GM06990 (cell line): Measurements from ENCODE around the gene FAM9B.

Source experiments
- DNase-seq: peaks from one replicate; pipeline ENCODE4 v3.0.0-alpha.2; 2011; ENCODE audit not compliant: insufficient read length; ENCODE audit errors: extremely low read depth
- H3K27me3 ChIP-seq: replicated peaks from 2 replicates; pipeline ENCODE4 v1.6.0; 2011; ENCODE audit warnings: low read length; ENCODE audit not compliant: control insufficient read depth, insufficient read depth
- H3K36me3 ChIP-seq: 2 replicates; pipeline ENCODE4 v1.5.1; 2011; ENCODE audit warnings: low read length; ENCODE audit not compliant: control insufficient read depth, insufficient read depth
- H3K4me3 ChIP-seq: replicated peaks from 2 replicates; pipeline ENCODE4 v1.5.1; 2011; ENCODE audit warnings: low read depth, mild to moderate bottlenecking, control low read depth, low read length
- CTCF ChIP-seq: IDR thresholded peaks from 2 replicates; pipeline ENCODE4 v1.5.1; 2011; ENCODE audit warnings: low read length, control low read depth, mild to moderate bottlenecking, inconsistent platforms; ENCODE audit not compliant: insufficient read depth, poor library complexity, severe bottlenecking

The FAM9B gene

GRCh38 chrX:9033989-9034388 lies at the start of gene FAM9B:
Gene FAM9B, minus strand, starts transcription at chrX:9034127. Its CDS starts 1,141 bp downstream, at chrX:9032986.
- no peak for TF ChIP-seq CTCF

GRCh38 chrX:9081271-9081670 lies 47.3 kb upstream of the FAM9B start:
- no peaks in the 10 kb centered on the region for H3K36me3 ChIP-seq
- H3K27me3 ChIP-seq: no peaks in the 10 kb centered on the region
- no peak overlapping the region for H3K4me3 ChIP-seq
- no peak for TF ChIP-seq CTCF
- no peak for DNase-seq

More at GRCh38 chrX:9033989-9034388, at the start of gene FAM9B:
- Histone ChIP-seq H3K27me3 (no peaks in the 10 kb centered on the region), H3K36me3 (no peaks in the 10 kb centered on the region), H3K4me3 (no peak within 1 kb of the TSS)
- DNase-seq: no peak

GRCh38 chrX:9074326-9074725 lies 40.4 kb upstream of the FAM9B start:
- DNase-seq: no peak
- Histone ChIP-seq H3K27me3 (no peaks in the 10 kb centered on the region; the same call in 1 of the 2 replicates), H3K36me3 (no peaks in the 10 kb centered on the region), H3K4me3 (no peak overlapping the region)
- TF ChIP-seq CTCF: no peak

GRCh38 chrX:9072281-9072680 lies 38.4 kb upstream of the FAM9B start:
- H3K36me3 ChIP-seq: no peaks in the 10 kb centered on the region
- no peak overlapping the region for H3K4me3 ChIP-seq
- no peak for DNase-seq
- no peak for TF ChIP-seq CTCF
- H3K27me3 ChIP-seq: no peaks in the 10 kb centered on the region; the same call in 1 of the 2 replicates

GRCh38 chrX:9071031-9071650 lies 37.2 kb upstream of the FAM9B start:
- TF ChIP-seq CTCF: no peak
- Histone ChIP-seq H3K4me3 (no peak overlapping the region), H3K36me3 (no peaks in the 10 kb centered on the region), H3K27me3 (no peaks in the 10 kb centered on the region; the same call in 1 of the 2 replicates)
- no peak for DNase-seq

GRCh38 chrX:9069573-9069972 lies 35.6 kb upstream of the FAM9B start:
- Histone ChIP-seq H3K36me3 (no peaks in the 10 kb centered on the region), H3K27me3 (no peaks in the 10 kb centered on the region; the same call in 1 of the 2 replicates), H3K4me3 (no peak overlapping the region)
- no peak for TF ChIP-seq CTCF
- DNase-seq: no peak
